GM23338 (cell line): ENCODE results near the gene ESRRB.
A peak's percentile ranks its signal among the peaks of the same experiment; 100 is the strongest.

Experiments used
- CREB1 ChIP-seq: fragments of 250-450 bp; sonication (Bioruptor Pico); IDR thresholded peaks from 2 replicates; pipeline ENCODE4 v1.5.0; 2020; ENCODE audit warnings: low read depth, mild to moderate bottlenecking, moderate library complexity
- ETS1 ChIP-seq: IDR thresholded peaks from 2 replicates; pipeline ENCODE4 v1.6.1; 2016; ENCODE audit warnings: antibody characterized with exemption
- EZH2 ChIP-seq: fragments of 200-600 bp; sonication (generic); IDR thresholded peaks from one replicate; pipeline ENCODE4 v1.8.0; 2017; ENCODE audit warnings: antibody characterized with exemption, mild to moderate bottlenecking, low read depth; ENCODE audit not compliant: unreplicated experiment
- EZH2phosphoT487 ChIP-seq: fragments of 200-600 bp; sonication (generic); IDR thresholded peaks from one replicate; pipeline ENCODE4 v1.8.1; 2018; ENCODE audit warnings: antibody characterized with exemption; ENCODE audit not compliant: unreplicated experiment
- POLR2AphosphoS5 ChIP-seq: IDR thresholded peaks from 2 replicates; pipeline ENCODE4 v1.6.1; 2016; ENCODE audit warnings: antibody characterized with exemption, low read depth
- REST ChIP-seq: IDR thresholded peaks from one replicate; pipeline ENCODE4 v1.6.1; 2018; ENCODE audit warnings: antibody characterized with exemption; ENCODE audit not compliant: unreplicated experiment
- ZNF114 ChIP-seq: fragments of 250-450 bp; sonication (Bioruptor Pico); IDR thresholded peaks from 2 replicates; pipeline ENCODE4 v1.5.0; 2020; ENCODE audit warnings: mild to moderate bottlenecking, moderate library complexity
- ZNF331 ChIP-seq: fragments of 250-450 bp; sonication (Bioruptor Pico); IDR thresholded peaks from 2 replicates; pipeline ENCODE4 v1.5.0; 2020; ENCODE audit warnings: low read depth, mild to moderate bottlenecking, moderate library complexity
- TF ChIP-seq, protein P1 (sequence below), 2 experiments: fragments of 200-600 bp in 1 of 2; sonication (generic) in 1 of 2; conservative IDR thresholded peaks; 2 replicates each; pipeline versions ENCODE4 v1.5.1 to v1.6.1; 2016 to 2017; ENCODE audit warnings: antibody characterized with exemption in 2 of 2, low read depth in 2 of 2, mild to moderate bottlenecking in 2 of 2, moderate library complexity in 1 of 2

DNA sequence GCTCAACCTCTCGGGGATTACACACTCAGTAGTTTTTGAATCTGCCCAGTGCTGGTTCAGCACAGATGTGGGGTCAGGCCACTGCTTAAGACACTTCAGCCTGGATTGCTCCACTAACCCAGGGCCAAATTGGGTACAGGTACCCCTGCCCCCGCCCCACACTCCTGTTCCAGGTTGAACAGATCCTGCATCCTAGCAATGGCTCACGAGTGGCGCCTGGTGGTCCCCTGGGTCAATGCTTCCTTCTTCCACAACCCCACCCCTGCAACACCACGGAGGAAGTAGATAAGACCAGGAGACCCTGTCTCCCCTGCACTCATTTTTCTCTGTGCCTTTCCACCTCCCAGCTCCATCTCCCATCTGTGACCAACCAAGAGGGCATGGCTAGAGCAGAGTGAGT lies 108.4 kb downstream of the ESRRB start:
- no peak for TF ChIP-seq POLR2AphosphoS5
- no peak for TF ChIP-seq EZH2phosphoT487
- TF ChIP-seq, protein P1, sequence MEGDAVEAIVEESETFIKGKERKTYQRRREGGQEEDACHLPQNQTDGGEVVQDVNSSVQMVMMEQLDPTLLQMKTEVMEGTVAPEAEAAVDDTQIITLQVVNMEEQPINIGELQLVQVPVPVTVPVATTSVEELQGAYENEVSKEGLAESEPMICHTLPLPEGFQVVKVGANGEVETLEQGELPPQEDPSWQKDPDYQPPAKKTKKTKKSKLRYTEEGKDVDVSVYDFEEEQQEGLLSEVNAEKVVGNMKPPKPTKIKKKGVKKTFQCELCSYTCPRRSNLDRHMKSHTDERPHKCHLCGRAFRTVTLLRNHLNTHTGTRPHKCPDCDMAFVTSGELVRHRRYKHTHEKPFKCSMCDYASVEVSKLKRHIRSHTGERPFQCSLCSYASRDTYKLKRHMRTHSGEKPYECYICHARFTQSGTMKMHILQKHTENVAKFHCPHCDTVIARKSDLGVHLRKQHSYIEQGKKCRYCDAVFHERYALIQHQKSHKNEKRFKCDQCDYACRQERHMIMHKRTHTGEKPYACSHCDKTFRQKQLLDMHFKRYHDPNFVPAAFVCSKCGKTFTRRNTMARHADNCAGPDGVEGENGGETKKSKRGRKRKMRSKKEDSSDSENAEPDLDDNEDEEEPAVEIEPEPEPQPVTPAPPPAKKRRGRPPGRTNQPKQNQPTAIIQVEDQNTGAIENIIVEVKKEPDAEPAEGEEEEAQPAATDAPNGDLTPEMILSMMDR (conservative IDR thresholded peaks at IDR 0.05; ENCODE audit: low read depth in 2 of 2): peak; percentile 31 to 57; a peak in 3 of 4 replicates
- no peak for TF ChIP-seq EZH2
- TF ChIP-seq REST: no peak
- no peak for TF ChIP-seq ZNF114 (CRISPR knock-in tag)
- TF ChIP-seq CREB1 (CRISPR knock-in tag): no peak
- no peak for TF ChIP-seq ZNF331 (CRISPR knock-in tag)
- TF ChIP-seq ETS1: no peak
